SU-DHL-6 (cell line): ENCODE data around the gene KCNMB2.

Experiments
- CTCF ChIP-seq: fragments of 200-600 bp; sonication (generic); IDR thresholded peaks from one replicate; pipeline ENCODE4 v1.5.1; 2017; ENCODE audit warnings: antibody characterized with exemption, mild to moderate bottlenecking, low read length, moderate library complexity; ENCODE audit not compliant: insufficient read depth, poor library complexity, severe bottlenecking
- EZH2phosphoT487 ChIP-seq: fragments of 200-600 bp; sonication (generic), shearing (Covaris generic); conservative IDR thresholded peaks from 2 replicates; pipeline ENCODE4 v1.6.1; 2018; ENCODE audit warnings: mild to moderate bottlenecking, antibody characterized with exemption, low read length, moderate library complexity, mixed read lengths

GRCh38 chr3:178840586-178840985 is 304.4 kb downstream of the KCNMB2 start:
- TF ChIP-seq CTCF: no peak
- no peak for TF ChIP-seq EZH2phosphoT487
